ENCODE results near the gene PSMA6. TPM values are rescaled to one million over a fixed set of nuclear protein-coding genes. Genes with fewer than 3 reads are reported as not detected.
A peak's percentile ranks its signal among the peaks of the same experiment; 100 is the strongest.
"Not testable (repeated sequence)": the region's sequence is repeated elsewhere in the genome, so short reads cannot be mapped to it uniquely, and the experiment has no call there.

Gene PSMA6
- polyA plus RNA-seq, 4 donors = 173 to 189 (median 185) TPM

DNA sequence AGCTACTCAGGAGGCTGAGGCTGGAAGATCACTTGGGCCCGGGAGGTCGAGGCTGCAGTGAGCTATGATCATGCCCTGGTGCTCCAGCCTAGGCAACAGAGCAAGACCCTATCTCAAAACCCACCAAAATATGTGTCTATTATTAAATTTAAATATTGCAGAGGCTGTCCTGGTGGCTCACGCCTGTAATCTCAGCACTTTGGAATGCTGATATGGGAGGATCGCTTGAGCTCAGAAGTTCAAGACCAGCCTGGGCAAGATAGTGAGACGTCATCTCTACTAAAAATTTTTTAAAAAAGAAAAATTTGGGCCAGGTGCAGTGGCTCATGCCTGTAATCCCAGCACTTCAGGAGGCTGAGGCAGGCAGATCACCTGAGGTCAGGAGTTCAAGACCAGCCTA lies 13.9 kb downstream of the PSMA6 start:
- DNase-seq (ENCODE audit: low read depth in 4 of 4, low spot score in 3 of 4) = no peak

DNA sequence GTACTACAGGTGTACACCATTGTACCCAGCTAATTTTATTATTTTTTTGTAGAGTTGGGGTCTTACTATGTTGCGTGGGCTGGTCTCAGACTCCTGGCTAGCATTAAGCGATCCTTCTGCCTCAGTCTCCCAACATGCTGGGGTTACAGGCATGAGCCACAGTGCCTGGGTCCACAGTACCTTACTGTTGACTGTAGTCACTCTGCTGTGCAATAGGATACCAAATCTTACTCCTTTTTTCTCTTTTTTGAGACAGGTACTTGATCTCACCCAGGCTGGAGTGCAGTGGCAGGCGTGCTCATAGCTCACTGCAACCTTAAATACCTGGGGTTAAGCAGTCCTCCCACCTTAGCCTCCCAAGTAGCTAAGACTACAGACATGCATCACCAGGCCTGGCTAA lies 25.6 kb downstream of the PSMA6 start:
- no peak for DNase-seq (ENCODE audit: low read depth in 4 of 4, low spot score in 3 of 4)

DNA sequence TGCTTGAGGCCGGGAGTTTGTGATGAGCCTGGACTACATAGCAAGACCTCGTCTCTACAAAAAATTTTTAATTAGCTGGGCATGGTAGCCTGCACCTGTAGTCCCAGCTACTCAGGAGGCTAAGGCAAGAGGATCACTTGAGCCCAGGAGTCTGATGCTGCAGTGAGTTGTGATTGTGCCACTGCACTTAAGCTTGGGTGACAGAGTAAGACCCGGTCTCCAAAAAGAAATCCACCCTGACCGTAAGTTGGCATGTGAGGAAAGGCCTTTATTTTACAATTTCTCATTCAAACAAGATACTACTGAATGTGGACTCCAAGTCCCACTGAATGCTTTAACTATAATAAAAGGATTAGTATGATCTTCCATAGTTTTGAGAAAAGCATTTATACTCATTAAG lies 27.3 kb downstream of the PSMA6 start:
- no peak for DNase-seq (ENCODE audit: low read depth in 4 of 4, low spot score in 3 of 4)

DNA sequence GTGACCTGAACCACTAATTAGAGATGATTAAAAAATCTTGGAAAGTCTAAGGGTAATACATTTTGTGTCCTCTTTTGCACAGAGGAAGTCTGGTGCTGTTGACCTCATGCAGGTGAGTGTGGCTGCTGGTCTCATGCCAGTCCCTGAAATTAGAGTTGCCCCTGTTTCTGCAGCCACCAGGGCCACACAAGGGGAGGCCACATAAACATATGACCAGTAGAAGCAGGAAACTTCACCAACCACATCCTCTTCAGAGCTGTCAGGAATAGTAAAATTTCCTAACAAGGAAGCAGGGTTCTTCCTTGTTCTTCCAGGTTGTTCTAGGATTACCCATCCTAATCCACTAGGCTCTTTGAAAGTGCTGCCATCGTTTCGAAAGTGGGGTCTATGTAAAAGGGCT lies 28.3 kb downstream of the PSMA6 start:
- DNase-seq (ENCODE audit: low read depth in 4 of 4, low spot score in 3 of 4) = no peak

DNA sequence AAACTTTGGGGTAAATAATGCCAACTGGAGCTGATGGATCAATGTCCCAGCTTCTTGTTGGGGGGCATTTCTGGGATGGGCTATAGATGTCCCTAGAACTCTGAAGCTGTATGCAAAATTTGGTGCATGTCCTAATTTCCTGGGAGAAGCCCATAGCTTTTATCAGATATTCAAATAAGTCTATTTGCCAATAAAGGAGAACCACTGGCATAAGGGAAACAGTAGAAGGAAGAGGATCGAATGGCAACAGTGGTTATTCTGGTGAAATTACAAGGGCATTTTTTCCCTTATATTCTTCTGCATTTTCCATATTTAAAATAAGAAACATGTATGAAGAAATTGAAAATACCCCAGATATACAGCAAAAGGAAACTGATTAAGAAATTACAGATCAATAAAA lies 34.2 kb downstream of the PSMA6 start:
- no peak for DNase-seq (ENCODE audit: low read depth in 4 of 4, low spot score in 3 of 4)

DNA sequence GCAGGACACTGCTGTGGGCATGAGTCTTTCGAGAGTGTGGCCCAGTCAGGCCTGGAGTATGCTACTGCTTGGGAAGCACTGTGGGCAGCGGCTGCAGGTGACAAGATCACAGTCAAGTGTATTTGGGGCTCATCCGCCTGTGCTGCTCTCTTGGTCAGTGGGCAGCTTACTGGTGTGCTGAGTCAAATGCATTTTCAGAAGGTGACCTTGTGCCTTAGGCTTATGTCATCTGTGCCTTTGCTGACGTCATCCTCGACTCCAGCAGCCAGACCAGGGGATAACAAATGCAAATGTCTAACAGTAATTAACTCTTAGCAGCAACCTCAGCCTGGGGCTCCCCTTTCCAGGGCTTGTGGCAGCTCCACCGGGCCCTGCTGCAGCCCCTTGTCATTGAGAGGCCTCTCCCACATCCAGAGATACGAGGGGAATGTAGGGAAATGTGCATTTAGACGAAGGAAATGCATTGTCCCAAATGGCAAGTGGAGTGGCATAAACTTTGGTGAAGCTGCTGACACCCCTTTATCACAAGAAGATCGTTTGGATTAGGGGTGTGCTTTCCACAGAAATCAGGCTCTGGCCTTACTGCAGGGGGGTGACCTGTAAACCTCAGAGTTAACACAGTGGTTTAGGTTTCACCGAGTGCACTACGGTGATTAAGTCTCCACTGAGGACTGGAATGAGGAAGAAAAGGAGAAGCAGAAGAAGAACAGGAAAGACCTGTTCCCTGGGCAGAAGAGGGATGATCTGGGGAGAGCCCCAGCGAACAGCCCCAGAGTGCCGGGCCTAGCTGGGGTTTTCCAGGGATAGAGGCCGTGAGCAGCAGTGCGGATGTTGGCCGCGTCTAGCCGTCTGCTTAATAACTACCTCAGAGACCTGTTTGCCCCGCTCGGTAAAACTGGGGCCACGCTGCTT lies 39.7 kb downstream of the PSMA6 start:
- no peak for DNase-seq (ENCODE audit: low read depth in 4 of 4, low spot score in 3 of 4)

DNA sequence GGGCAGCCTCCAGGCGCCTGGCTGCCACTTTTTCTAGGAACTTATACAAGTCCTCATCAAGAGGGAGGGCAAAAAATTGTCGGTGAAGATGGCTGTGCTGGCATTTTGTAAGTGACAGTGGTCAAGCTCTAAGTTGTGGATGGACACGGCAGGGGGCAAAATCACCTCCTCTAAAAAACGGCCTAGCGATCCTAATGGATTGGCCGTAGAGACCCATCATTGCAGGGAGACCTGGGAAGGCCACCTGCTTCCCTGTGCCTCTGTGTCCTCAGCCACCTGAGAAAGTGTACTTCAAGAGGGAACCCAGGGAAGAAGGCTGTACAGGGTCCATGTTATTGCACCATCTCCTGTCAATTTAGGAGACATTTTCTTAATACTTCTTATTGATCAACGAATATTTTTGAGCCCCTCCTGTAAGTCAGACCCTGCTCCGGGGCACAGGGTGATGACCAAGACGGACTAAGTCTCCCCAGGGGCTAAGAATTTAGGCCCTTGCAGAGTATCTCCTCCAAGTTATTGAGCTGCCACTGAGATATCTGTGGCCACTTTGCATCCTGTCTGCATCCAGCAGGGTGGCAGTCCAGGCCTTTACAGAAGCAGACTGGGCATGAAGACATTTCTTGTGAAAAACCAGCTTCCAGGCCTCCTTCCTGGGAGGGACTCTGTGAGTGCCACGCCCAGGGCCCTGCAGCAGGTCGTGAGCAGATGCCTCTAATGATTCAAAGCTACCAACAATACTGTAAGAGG lies 40.5 kb downstream of the PSMA6 start:
- DNase-seq (ENCODE audit: low read depth in 4 of 4, low spot score in 3 of 4) = no peak

DNA sequence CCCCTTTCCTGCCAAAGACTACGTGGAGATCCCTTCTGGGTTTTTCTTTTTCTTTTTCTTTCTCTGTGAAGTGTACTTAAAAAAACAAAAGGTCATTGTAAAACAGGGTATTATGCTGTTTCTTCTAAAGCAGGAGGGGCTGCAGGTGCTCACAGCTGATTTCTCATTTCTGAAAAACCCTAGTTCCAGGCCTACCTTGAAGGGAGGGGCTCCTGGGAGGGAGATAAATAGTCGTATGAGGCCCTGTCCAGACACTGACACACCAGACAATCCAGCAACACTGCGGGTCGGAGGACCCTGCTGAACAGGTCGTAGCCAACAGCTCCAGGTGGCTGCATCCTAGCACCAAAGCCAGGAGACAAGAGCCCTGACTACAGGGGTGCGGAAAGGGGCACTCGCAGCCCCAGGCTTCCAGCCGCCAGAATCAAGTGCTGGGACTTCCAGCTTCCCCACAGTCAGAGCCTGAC lies 41.1 kb downstream of the PSMA6 start:
- DNase-seq (ENCODE audit: low read depth in 4 of 4, low spot score in 3 of 4) = no peak

DNA sequence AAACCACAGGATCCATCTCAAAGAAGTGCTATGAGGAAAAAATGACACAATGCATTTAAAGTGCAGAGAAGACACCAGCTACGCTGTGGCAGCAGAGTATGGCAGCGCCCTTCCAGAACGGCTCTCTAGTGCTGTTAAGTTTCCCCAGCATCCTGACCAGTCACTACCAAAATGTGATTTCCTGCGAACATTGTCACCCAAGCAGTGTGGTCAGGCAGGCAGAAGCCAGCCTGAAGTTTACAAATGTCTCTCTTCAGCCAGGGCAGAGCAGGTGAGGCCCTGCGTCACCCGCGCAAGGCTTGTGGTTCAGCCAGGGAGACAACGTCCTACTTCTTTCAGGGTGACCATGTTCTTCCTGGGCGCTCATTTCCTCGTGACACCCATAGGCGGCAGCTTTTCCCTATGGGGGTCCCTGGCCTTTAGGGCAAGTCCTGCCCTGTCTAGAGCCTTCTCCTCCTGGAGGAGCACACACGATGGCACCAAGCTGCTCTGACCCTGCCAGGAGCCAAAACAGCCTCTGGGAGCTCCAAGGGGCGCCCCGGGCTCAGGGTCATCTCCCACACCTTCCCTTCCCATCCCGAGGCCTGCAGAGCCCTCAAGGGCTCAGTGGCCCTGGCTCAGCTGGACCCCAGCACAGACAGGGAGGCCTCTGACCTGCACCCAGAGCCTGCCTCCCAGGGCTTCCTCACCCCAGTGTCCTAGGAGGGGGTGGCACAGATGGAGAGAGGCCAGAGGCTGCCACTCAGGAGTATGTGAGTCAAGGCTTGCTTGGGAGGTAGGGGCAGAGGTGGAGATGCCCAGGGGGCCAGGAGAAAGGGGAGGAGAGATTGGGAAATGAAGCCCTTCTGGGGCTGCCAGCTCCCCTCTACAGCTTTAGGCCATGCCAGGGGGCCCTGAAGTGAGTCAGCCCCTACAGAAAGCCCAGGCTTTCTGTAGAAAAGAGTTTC lies 41.9 kb downstream of the PSMA6 start:
- no peak for DNase-seq (ENCODE audit: low read depth in 4 of 4, low spot score in 3 of 4)

DNA sequence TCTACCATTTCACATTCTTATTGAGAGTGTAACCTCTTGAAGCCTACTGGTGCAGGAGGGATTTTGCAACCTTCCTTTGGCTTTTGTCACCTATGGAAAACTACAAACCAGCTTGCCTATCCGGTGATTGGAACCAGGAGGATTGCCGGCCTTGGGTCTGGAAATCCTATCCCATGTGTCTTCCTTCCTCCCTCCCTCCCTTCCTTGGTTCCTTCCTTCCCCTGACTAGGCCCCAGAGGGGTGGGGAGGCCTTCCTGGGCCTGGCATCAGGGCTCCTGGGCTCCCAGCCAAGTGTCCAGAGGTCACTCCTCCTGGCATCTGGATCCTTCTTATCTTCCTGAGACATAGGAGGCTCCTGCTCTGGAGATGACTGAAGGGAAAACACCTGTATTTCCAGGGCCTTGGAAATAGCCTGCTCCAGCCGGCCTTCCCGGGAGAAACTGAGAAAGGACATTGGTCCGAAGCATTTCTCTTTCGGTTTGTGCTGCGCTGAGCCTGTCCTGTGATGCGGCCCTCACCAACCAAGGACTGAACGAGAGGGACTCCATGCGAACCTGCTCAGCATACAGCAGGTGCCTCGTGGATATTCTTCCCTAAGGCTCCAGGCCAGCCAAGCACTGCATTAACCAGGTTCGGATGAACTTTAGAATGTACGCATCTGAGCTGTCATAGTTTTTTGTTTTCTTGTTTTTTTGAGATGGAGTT lies 43.4 kb downstream of the PSMA6 start:
- DNase-seq (ENCODE audit: low read depth in 4 of 4, low spot score in 3 of 4) = no peak

DNA sequence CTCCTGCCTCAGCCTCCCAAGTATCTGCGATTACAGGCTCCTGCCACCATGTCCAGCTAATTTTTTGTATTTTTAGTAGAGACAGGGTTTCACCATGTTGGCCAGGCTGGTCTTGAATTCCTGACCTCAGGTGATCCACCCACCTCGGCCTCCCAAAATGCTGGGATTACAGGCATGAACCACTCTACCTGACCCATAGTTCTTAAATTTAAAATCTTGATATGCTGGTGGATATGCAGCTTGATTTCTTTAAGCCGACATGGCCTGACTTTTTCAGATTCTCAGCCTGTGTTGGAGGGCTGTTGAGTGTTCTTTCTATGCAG lies 44.0 kb downstream of the PSMA6 start:
- DNase-seq (ENCODE audit: low read depth in 4 of 4, low spot score in 3 of 4) = not testable (repeated sequence)

DNA sequence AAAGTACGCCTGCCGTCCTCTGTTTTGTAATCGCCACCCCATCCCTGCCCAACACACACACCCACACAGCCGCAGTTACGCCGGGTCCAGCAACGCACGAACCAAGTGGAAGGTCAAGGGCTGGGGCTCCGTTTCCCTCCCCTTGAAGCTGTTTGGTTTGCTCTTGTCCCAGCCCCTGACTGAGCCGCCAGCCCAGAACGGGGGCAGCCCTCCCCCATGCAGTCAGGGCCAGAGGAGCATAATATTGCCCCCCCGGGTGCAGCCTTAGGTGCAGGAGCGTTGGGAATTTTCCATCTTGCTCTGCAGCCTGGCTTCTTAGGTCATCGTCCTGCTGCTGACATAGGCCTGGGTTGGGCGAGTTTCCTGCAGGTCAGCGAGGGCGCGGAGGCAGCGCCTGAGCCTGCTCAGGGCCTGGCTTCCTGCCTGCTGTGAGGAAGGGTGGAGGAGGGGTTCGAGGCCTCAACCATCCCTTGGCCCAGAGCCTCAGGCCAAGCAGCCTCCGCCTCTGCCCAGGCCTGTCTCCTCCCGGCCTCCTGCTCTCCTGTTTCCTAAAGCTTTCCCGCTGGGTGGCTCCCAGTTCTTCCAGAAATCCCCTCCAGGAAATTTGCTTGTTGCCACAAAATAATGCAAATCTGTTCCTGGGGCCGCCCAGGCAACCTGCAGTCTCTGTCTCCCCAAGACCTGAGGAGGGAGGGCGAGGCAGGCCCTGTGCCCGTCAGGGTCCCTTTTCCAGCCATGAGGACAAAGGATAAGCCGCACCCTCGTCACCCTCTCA lies 44.5 kb downstream of the PSMA6 start:
- no peak for DNase-seq (ENCODE audit: low read depth in 4 of 4, low spot score in 3 of 4)

DNA sequence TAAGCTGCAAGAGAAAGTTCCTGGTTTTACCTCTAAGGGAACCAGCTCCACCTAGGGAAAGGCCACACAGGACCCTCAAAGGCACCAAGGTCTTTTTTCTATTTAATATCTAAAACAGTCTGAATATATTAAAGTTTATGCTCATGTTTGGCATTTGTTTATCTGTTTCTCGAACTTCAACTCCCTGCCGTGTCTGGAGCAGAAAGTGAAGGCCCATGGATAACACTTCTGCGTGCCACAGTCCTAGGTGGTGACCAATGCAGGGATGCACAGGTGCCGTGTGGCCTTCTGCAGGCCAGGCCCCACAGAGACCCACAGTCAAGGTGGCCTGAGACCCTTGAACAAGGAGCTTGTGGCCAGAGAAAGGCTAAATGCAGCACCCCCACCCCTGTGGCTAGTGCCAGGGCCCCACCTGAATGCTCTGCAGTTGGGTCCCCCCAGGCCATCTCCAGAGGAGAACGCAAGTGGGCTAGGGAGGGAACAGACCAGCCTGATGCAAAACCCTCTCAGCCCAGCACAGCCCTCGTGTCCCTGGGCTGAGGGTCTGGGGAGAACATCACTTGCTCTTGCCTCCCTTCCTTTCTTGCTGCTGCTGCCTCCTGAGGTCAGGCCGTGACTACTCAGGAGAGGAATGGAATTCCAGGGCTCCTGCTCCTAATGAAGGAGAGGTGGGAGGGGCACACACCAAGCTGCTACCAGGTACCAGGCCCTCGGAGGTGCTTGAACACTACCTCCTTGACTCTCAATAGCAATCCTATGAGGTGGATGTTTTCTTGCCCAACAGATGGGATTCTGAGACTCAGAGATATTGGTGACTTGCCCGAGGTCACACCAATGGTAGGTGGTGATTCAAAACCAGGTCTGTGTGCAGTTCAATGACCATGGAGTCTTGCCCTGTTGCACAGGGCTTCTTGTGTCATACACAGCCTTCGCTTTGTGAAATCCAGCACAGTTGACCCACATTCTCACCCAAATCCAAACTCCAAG lies 45.4 kb downstream of the PSMA6 start:
- no peak for DNase-seq (ENCODE audit: low read depth in 4 of 4, low spot score in 3 of 4)

DNA sequence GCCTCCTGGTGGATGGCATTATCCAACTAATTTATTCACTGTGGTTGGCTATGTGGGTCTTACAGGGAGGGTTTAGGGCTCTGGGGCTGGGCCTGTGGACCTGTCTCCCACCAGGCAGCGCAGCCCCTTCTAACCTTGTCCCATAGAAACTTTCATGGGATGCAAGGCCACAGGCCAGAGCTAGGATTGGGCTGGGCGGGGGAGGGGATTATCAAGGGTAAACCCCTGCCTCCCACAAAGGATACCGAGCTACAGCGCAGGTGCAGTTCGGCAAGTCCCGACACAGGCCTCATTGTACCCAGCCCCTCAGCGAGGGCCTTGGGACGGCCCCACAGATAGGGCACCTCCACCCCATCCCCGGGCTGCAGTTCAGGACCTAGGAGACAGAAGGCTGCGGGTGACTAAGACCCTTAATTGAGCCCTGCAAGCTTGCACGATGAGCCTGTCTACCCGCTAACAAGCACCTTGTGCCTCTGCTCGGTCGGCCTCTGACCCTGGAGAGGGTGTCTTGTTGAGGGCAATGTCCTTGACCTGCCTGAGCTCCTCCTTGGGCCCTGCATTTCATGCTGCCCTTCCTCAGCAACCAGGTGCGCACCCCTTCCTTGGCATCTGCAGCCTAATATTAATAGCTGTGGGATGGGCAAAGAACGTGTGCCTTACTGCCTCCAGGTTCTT lies 46.7 kb downstream of the PSMA6 start:
- DNase-seq (ENCODE audit: low read depth in 4 of 4, low spot score in 3 of 4) = no peak

DNA sequence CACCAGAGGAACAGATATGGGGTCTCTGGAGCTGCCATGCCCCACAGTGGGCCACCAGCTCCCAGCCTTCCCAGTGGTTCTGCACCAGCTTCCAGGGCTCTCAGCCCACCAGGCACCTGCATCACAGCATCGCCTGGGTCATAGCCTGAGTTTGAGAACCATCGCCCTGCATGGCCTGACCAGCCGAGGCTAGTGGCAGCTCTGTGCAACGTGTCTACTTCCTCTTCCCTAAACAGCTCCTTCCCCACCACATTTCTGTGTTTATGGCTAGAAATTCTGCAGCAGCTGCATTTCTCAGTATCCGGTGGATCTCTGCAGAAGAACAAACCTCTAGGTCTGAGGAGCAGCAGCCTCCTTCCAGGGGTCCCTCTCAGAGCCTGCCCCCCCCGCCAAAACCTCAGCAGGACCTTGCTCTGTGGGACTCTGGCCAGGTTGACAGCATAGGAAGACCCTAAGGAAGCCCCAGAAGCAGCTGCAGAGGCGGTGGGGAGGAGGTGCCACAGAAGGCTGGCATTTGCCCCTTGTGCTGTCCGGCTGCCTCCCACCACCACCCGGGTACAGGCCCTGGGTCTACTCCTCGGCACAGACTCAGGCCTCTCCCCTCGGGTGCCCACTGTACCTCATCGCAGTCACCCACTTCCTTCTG lies 47.7 kb downstream of the PSMA6 start:
- DNase-seq (ENCODE audit: low read depth in 4 of 4, low spot score in 3 of 4) = no peak

DNA sequence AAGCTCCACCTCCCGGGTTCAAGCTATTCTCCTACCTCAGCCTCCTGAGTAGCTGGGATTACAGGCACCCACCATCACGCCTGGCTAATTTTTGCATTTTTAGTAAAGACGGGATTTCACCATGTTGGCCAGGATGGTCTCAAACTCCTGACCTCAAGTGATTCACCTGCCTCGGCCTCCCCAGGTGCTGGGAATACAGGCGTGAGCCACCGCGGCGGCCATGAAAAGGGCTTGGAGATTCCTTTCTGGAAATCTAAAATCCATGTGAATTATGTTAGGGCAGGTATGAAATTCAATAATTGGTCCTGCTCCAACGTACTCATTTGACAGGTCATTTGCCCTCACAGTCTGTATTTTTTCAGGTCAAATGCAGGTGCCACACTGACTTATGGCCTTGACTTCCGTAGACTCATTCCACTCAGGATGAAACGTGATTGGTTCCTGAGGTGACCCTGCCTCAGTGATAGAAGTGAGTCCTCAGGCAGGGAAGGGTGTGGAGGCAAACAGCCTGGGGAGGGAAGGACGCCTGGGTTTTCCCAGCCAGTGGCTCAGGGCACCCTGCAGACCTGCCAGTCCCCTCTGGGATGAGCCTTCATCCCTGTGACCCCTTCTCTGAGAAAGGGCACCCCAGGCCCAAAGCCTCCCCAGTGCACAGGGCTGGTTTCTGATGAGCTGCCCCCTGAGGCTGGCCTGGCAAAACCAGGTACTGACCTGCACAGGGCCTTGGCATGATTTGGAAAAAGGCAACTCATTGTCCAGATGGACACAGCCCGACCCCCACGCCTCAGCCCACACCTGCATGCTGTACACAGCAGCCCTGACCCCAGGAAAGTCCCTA lies 48.7 kb downstream of the PSMA6 start:
- no peak for DNase-seq (ENCODE audit: low read depth in 4 of 4, low spot score in 3 of 4)

DNA sequence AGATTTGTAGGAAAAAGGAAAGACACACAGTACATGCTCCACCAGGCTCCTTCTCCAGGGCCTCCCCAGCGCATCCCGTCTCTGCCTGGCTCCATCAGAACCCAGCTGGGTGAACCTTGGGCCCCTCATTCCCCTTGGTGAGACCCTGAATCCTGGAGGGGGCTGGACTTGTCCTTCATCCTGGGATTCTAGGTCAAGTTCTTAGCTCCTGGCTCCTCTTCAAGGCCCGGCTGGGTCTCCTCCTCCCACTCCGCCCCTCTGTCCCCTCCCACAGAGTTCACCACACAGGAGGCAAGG lies 49.2 kb downstream of the PSMA6 start:
- peak in 1 of 4 donors; percentile 72 for DNase-seq (ENCODE audit: low read depth in 4 of 4, low spot score in 3 of 4)

Data from right renal pelvis (tissue), 4 donors.